Omental fat pad (tissue), 4 donors: Measurements from ENCODE around the gene TRAFD1. TPM values are rescaled to one million over a fixed set of nuclear protein-coding genes. Genes with fewer than 3 reads are reported as not detected.

Experiments used
- ATAC-seq: fragments of 150-250 bp; one replicate; pipeline ENCODE4 v1.9.1; 2016; ENCODE audit warnings: mild to moderate bottlenecking, moderate library complexity; ENCODE audit not compliant: low FRiP score
- DNase-seq: peaks from one replicate; pipeline ENCODE4 v3.0.0-alpha.2; 2019; ENCODE audit warnings: low spot score
- CTCF ChIP-seq, 3 donors: fragments of 450-650 bp; IDR thresholded peaks; one replicate each; pipeline ENCODE4 v1.5.1; 2016 to 2017; ENCODE audit warnings: antibody characterized with exemption in 3 of 3, mild to moderate bottlenecking in 3 of 3, moderate library complexity in 2 of 3
- total RNA-seq, 4 donors: library from RNA; depleted of rRNA; stranded (reverse); fragments of >200 nt; gene quantifications; one replicate each; pipeline ENCODE4 v1.1.0, GENCODE V29; 2016

Gene TRAFD1
- total RNA-seq, 4 donors from 2014 or later, result 25.1 to 44.3 (median 29.8) TPM

DNA sequence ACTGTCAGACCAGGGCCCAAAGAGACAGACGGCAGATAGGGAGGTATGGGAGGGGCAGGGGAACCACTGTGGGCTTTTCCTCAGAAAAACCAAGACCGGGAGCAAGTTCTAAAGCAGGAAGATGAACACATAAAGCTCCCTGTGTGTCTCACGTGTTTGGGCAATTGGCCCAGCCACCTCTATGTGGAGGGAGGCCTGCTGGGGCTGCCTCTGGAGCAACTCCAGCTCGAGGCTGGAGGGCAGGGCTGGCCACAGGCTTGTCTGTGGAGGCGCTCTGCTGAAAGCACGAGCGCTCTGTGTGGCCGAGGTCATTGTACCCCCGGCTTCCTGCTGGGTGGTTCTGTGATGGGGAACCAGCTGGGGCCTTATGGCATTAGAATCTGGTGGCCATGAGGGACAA is 36.4 kb downstream of the TRAFD1 start:
- ATAC-seq (no peak), DNase-seq (no peak)
- TF ChIP-seq CTCF (IDR thresholded peaks at IDR 0.05), result no peak

GRCh38 chr12:112162241-112162790 is 37.0 kb downstream of the TRAFD1 start:
- ATAC-seq, result no peak
- no peak for TF ChIP-seq CTCF (IDR thresholded peaks at IDR 0.05)
- no peak for DNase-seq

GRCh38 chr12:112163056-112163455 is 37.7 kb downstream of the TRAFD1 start:
- TF ChIP-seq CTCF (IDR thresholded peaks at IDR 0.05), result no peak
- ATAC-seq (no peak), DNase-seq (no peak)

DNA sequence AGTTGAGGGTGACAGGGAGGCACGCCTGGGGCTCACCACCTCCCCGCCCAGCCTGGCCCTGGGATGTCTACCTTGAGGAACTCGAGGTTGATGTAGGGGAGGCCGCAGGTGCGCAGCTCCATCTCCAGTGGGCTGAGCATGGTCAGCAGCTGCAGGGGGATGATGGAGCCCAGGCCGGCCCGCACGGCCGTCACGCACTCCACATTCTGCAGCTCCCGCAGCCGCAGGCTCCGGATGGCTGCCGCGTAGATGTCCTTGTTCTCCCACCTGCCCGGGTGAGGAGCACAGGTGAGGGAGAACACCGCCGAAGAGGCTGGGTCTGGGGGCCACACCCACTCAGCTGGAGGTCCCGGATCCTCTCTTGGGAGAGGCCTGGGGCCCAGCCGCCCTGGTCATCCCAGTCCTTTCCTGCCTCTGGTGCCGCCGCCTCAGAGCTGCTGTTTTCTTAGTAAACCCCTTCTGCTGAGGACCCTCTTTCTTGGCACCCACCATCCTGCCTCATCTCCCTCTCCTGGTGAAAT is 38.2 kb downstream of the TRAFD1 start:
- DNase-seq (no peak), ATAC-seq (no peak)
- TF ChIP-seq CTCF (IDR thresholded peaks at IDR 0.05), result no peak

GRCh38 chr12:112164011-112164660 is 38.8 kb downstream of the TRAFD1 start:
- no peak for DNase-seq
- TF ChIP-seq CTCF (IDR thresholded peaks at IDR 0.05), result no peak
- ATAC-seq, result no peak

DNA sequence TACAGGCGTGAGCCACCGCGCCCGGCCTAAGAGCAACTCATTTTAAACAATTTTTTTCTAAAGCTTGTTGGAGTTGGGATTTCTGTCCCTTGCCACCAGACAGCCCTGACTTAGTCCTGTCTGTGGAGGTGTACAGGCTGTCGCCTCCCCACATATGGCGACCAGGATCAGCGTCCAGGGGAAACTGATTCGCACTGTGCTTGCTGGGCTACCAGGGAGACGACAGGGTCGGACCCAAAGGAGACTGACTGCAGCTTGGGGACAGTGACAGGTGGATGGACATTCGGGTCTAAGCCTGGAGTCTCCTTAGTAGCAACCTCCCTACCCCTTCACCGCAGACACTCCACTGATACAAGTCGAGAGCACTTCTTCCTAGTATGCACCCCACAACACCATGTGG is 40.3 kb downstream of the TRAFD1 start:
- no peak for TF ChIP-seq CTCF (IDR thresholded peaks at IDR 0.05)
- no peak for DNase-seq
- ATAC-seq, result no peak
